Ammon's horn (tissue), 1 donor: Measurements from ENCODE around the gene ZBTB22.
"Not testable (repeated sequence)": the region's sequence is repeated elsewhere in the genome, so short reads cannot be mapped to it uniquely, and the experiment has no call there.

Source experiments
- DNase-seq: peaks from one replicate; pipeline ENCODE4 v3.0.0-alpha.2; 2016; ENCODE audit warnings: low spot score

The ZBTB22 gene

DNA sequence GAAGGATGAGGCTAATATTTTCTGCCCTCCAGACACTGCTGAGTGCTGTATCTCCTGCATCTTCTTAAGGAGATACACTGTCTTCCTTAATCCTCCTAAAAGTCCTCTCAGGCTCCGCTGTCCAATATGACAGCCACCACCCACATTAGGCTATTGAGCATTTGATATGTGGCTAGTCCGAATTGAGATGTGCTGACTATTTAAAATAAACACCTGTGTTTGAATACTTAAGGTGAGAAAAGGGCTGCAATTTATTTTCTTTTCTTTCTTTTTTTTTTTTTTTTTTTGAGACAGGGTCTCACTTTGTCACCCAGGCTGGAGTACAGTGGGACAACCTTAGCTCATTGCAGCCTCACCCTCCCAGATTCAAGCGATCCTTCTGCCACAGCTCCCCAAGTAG lies 15.7 kb downstream of the ZBTB22 start:
- no peak for DNase-seq

GRCh38 chr6:33299237-33299944 lies 18.2 kb downstream of the ZBTB22 start:
- peak; percentile 88 for DNase-seq

DNA sequence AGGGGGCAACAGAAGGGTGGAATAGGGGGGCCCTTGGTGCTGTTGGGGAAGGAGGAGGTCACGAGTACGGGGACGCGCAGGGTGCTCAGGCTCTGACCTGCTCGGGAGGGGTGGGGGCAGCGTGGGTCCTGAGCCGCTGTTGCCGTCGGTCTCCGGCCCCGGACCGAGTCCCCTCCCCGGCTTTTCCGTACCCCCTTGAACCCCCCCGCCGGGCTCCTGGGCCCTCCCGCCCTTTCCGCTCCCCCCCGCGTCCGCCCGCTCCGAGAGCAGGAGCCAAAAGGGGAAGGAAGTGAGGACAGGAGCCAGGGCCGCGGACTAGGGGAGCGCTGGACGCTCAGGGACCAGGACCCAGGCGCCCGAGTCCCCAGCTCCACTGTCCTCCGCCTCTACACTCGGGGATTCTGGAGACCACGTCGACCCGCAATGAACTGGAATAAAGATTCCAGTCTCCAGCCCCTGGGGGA lies 18.7 kb downstream of the ZBTB22 start, which contains the start of gene RGL2:
TSS of gene RGL2 (minus strand) at position 170 of the 464 bp plus-strand sequence. CDS start 332 bp downstream, outside the sequence.
- DNase-seq, result peak; percentile 86

DNA sequence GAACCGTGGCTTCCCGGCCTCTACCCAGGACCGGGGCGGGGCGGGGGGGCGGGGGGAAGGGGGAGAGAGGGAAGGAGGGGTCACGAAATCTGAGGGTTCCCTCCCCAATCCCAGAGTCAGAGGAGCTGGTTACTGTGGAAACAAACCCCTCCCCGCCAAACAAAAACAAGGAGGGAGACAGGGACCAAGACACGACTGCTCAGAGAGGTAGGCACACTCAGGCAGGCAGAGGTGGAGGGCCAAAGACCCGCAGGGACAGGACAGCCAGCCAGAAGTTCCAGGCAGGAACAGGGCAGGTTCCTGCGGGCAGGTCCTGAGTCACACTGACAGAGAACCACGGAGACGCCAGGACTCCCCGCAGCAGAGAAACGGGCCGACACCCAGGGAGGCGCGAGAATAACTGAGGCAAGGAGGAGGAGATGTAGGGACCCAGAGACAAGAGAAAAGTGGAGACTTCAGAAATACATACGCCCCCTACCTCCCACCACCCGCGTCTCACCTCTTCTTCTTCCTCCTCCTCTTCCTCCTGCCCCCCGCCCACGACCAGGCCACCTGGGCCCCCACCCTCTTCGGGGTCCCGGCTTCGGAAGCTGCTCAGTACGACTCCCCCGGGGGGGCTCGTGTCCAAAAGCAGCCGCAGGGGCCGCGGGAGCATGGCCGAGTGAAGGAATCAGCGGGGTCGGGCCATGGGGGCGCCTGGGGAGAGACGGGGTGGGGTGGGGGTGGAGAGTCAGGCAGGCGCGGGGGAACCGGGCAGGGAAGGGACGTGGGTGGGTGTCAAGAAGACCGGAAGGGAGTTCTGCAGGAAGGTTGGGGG lies 19.4 kb downstream of the ZBTB22 start:
- peak; percentile 69 for DNase-seq

- no peak for DNase-seq
These were observed 20.1 kb downstream of the ZBTB22 start for GRCh38 chr6:33297406-33297955.

DNA sequence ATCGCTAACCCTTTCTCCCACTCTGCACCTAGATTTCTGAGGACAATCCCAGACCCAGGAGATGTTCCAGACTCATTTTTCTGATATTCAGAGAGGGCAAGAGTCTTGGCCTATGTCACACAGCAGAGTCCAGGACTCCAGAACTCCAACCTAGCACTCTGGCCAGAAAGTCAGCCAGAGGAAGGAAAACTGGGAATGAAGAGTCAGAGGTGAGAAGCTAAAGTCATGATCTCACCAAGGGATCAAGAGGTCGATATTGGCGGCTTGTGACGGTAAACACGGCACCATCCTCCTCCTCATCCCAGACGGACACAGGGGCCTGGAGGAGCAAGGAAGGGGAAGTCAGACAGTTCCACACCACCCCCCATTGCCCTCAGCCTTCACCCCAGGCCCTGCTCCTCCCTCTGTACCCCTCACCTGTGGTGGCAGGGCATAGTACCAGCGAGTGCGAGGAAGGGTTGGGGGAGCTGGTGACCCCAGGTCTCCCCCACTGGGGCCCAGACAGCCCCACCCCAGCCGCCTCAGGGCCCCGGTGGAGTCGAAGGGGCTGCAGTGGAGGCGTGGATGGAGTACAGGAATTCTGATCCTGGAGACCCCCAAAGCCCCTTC lies 20.6 kb downstream of the ZBTB22 start:
- DNase-seq, result no peak

GRCh38 chr6:33295621-33296369 lies 21.7 kb downstream of the ZBTB22 start:
- DNase-seq, result no peak

- no peak for DNase-seq
These were observed 23.3 kb downstream of the ZBTB22 start for GRCh38 chr6:33294086-33294823.

DNA sequence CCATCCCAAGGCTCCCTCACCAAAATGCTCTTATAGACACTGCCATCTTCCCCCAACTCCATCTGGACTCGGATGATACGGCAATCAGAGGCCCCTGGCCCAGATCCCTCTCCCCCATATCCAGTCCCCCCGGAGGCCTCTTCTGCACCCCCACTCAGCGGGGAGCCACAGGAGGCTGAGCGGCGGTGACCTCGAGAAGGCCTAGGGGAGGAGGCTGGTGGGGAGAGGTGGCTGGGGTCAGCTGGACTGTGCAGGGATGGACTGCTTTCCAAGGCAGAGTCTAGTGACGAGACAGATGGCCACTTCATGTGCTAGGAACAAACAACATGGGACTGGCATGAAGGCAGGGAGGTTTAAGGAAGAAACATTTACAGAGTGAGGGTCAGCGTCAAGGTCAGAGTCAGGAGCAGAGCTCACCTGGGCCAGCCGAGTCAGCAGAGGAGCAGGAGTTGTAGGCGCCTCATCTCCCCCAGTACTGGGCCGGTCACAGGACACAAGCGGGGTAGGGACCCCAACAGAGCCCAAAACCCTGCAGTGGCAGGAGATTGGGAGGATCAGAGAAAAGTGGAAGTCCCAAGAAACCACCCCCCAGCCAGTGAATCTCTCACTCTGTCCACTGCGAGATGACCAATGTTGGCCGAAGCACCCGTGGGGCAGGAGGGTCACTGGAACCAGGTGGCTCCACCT lies 24.4 kb downstream of the ZBTB22 start:
- no peak for DNase-seq

DNA sequence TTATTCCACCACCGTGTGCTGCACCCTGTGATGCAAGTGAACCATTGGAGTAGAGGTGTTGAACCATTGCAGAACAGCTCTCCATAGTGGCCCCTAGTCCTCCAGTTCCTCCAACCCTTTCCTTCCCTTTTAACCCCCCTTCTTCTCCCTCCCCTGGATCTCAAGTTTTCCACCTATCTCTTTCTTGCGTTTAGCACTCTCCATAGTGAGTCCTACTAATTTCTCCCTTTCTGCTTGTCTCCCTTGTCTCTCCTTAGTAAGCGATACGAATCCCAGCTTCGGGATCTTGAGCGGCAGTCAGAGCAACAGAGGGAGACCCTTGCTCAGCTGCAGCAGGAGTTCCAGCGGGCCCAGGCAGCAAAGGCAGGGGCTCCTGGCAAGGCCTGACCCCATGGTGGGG lies 27.1 kb downstream of the ZBTB22 start:
- no peak for DNase-seq

GRCh38 chr6:33289784-33290315 lies 27.7 kb downstream of the ZBTB22 start:
- DNase-seq, result no peak

GRCh38 chr6:33288921-33289783 lies 28.4 kb downstream of the ZBTB22 start, which contains the start of the genes PFDN6 and WDR46:
Gene PFDN6, plus strand, starts transcription at chr6:33289601. Its CDS starts 256 bp downstream, at chr6:33289857.
Gene WDR46, minus strand, starts transcription at chr6:33289239. Its CDS starts 69 bp downstream, at chr6:33289170.
- peak; percentile 96 for DNase-seq

DNA sequence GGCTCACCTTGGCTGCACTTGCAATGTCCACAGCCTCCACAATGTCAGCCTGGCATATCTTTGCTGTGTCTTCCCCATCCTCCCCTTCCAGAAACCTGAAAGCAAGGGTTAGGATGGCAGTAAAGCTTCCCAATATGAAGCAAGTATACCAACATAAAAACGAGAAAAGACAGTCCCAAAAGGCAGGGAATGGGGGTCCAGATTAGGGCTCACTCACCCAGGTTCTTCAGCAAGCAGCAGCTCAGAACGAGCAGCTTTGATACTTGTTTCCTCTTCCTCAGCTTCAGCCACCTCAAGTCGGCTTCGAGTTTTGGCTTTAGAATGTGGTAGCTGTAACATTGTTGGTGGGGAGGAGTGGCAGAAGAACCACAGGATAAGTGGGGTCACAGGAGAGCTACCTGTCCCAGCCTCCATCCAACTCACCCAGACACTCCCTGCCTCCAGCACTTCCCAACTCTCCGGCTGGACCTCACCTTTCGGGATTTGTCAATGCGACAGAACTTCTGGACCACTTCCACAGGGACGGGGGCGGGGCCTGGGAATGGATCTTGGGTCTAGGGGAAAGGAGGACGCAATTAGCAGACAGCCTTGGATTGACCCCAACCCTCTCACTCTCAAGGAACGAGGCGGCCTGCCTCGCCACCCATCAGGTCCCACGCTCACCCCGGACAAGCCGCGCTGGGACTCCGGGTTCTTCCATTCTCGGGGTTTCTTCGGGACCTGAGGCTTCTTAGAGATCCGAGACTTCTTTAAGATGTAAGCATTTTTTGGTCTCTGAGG lies 29.2 kb downstream of the ZBTB22 start:
- DNase-seq, result no peak

GRCh38 chr6:33286946-33287914 lies 30.3 kb downstream of the ZBTB22 start:
- no peak for DNase-seq

DNA sequence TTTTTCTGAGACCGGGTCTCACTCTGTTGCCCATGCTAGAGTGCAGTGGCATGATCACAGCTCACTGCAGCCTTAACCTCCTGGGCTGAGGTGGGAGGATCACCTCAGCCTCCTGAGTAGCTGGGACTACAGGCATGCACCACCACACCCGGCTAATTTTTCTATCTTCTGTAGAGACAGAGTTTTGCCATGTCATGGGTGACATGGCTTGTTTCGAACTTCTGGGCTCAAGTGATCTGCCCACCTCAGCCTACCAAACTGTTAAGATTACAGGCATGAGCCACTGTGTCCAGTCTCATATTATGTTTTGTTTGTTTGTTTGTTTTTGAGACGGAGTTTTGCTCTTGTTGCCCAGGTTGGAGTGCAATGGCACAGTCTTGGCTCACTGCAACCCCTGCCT lies 32.3 kb downstream of the ZBTB22 start:
- not testable (repeated sequence) for DNase-seq

DNA sequence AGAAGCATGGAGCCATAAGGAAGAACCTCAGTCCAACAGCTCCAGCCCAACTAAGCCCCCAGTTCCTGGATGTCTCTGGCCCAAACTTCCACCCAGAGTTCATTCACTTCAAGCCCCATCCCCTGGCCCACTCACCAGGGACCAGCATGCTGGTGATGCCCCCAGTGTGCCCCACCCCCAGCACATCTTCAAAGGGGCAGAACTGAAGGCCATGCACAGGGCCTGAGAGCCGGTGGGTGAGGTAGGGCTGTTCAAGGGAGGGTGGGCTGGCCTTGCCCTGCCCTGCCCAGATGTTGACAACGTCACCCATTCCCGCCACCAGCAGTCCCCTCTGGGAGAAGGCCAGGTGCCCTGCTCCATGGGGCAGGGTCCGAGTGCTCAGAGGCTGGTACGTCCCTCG lies 37.0 kb downstream of the ZBTB22 start:
- no peak for DNase-seq

DNA sequence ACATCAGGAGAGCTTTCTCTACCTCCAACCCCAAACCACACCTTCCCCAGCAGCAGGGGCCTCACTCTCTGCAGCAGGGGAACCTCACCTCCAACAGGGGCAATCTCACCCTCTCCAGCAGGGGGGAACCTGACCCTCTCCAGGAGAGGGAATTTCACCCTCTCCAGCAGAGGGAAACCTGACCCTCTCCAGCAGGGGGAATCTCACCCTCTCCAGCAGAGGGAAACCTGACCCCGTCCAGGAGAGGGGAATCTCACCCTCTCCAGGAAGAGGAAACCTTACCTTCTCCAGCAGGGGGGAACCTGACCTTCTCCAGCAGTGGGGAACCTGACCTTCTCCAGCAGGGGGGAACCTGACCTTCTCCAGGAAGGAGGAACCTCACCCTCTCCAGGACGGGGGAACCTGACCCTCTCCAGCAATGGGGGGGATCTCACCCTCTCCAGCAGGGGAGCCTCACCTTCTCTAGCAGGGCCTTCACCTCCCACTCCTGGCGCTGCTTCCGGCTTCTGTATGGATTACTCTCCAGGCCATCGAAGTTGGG lies 37.5 kb downstream of the ZBTB22 start:
- DNase-seq, result no peak
